Measurements from ENCODE around the gene EXOC3. TPM values are rescaled to one million over a fixed set of nuclear protein-coding genes. Genes with fewer than 3 reads are reported as not detected.
"Not testable (repeated sequence)": the region's sequence is repeated elsewhere in the genome, so short reads cannot be mapped to it uniquely, and the experiment has no call there.

Gene EXOC3
- total RNA-seq, 2 donors from 2014 or later, result 71.3 to 86.3 TPM

- ATAC-seq (no peak), DNase-seq (no peak)
- H3K27ac Mint-ChIP-seq, result no peak overlapping the region
- peaks cover 55% of the 10 kb centered on the region for H3K27me3 Mint-ChIP-seq
- H3K9me3 ChIP-seq (ENCODE audit: control insufficient read depth, low read length, poor library complexity, severe bottlenecking), result no peaks in the 10 kb centered on the region
- H3K4me3 Mint-ChIP-seq, result no peak overlapping the region
- H3K4me1 Mint-ChIP-seq, result no peaks in the 10 kb centered on the region
- no peaks in the 10 kb centered on the region for H3K36me3 Mint-ChIP-seq (ENCODE audit: low read depth)
These were observed 41.6 kb upstream of the EXOC3 start for GRCh38 chr5:401146-402034.

GRCh38 chr5:402219-402614 lies 40.8 kb upstream of the EXOC3 start:
- peaks cover 59% of the 10 kb centered on the region for H3K27me3 Mint-ChIP-seq
- DNase-seq; H3K36me3 Mint-ChIP-seq (ENCODE audit: low read depth); H3K27ac Mint-ChIP-seq; H3K9me3 ChIP-seq (ENCODE audit: control insufficient read depth, low read length, poor library complexity, severe bottlenecking); ATAC-seq; H3K4me3 Mint-ChIP-seq; H3K4me1 Mint-ChIP-seq: not testable (repeated sequence)

GRCh38 chr5:402615-403359 lies 40.2 kb upstream of the EXOC3 start:
- H3K36me3 Mint-ChIP-seq (ENCODE audit: low read depth), result no peaks in the 10 kb centered on the region
- H3K27ac Mint-ChIP-seq, result no peak overlapping the region
- DNase-seq (no peak), ATAC-seq (peak; percentile 49)
- no peak overlapping the region for H3K4me3 Mint-ChIP-seq
- H3K9me3 ChIP-seq (ENCODE audit: control insufficient read depth, low read length, poor library complexity, severe bottlenecking), result no peaks in the 10 kb centered on the region
- peaks cover 59% of the 10 kb centered on the region for H3K27me3 Mint-ChIP-seq
- no peaks in the 10 kb centered on the region for H3K4me1 Mint-ChIP-seq

- ATAC-seq (no peak), DNase-seq (no peak)
- peaks cover 59% of the 10 kb centered on the region for H3K27me3 Mint-ChIP-seq
- H3K27ac Mint-ChIP-seq, result no peak overlapping the region
- H3K4me3 Mint-ChIP-seq, result no peak overlapping the region
- H3K36me3 Mint-ChIP-seq (ENCODE audit: low read depth), result no peaks in the 10 kb centered on the region
- no peaks in the 10 kb centered on the region for H3K9me3 ChIP-seq (ENCODE audit: control insufficient read depth, low read length, poor library complexity, severe bottlenecking)
- H3K4me1 Mint-ChIP-seq, result no peaks in the 10 kb centered on the region
These were observed 39.0 kb upstream of the EXOC3 start for GRCh38 chr5:403995-404394.

GRCh38 chr5:404666-405241 lies 38.2 kb upstream of the EXOC3 start:
- Mint-ChIP-seq H3K4me3 (no peak overlapping the region), H3K27ac (no peak overlapping the region), H3K27me3 (peaks cover 60% of the 10 kb centered on the region), H3K36me3 (ENCODE audit: low read depth) (no peaks in the 10 kb centered on the region), H3K4me1 (no peaks in the 10 kb centered on the region)
- no peak for ATAC-seq
- no peaks in the 10 kb centered on the region for H3K9me3 ChIP-seq (ENCODE audit: control insufficient read depth, low read length, poor library complexity, severe bottlenecking)
- DNase-seq, result no peak

GRCh38 chr5:405421-405820 lies 37.6 kb upstream of the EXOC3 start:
- ATAC-seq, result no peak
- H3K27ac Mint-ChIP-seq, result no peak overlapping the region

GRCh38 chr5:406041-406440 lies 36.9 kb upstream of the EXOC3 start:
- Mint-ChIP-seq H3K27me3 (peaks cover 53% of the 10 kb centered on the region), H3K4me3 (no peak overlapping the region), H3K36me3 (ENCODE audit: low read depth) (no peaks in the 10 kb centered on the region), H3K27ac (no peak overlapping the region), H3K4me1 (no peaks in the 10 kb centered on the region)
- ATAC-seq (no peak), DNase-seq (no peak)
- no peaks in the 10 kb centered on the region for H3K9me3 ChIP-seq (ENCODE audit: control insufficient read depth, low read length, poor library complexity, severe bottlenecking)

More at GRCh38 chr5:405421-405820, 37.6 kb upstream of the EXOC3 start:
- peaks cover 56% of the 10 kb centered on the region for H3K27me3 Mint-ChIP-seq
- H3K36me3 Mint-ChIP-seq (ENCODE audit: low read depth), result no peaks in the 10 kb centered on the region
- no peaks in the 10 kb centered on the region for H3K9me3 ChIP-seq (ENCODE audit: control insufficient read depth, low read length, poor library complexity, severe bottlenecking)
- DNase-seq, result no peak
- no peaks in the 10 kb centered on the region for H3K4me1 Mint-ChIP-seq
- H3K4me3 Mint-ChIP-seq, result no peak overlapping the region

GRCh38 chr5:407051-407450 lies 35.9 kb upstream of the EXOC3 start:
- Mint-ChIP-seq H3K4me3 (no peak overlapping the region), H3K27me3 (peaks cover 50% of the 10 kb centered on the region)
- ATAC-seq, result no peak

GRCh38 chr5:407801-408268 lies 35.1 kb upstream of the EXOC3 start:
- Mint-ChIP-seq H3K4me1 (no peaks in the 10 kb centered on the region), H3K27ac (no peak overlapping the region), H3K4me3 (no peak overlapping the region), H3K36me3 (ENCODE audit: low read depth) (no peaks in the 10 kb centered on the region), H3K27me3 (peaks cover 46% of the 10 kb centered on the region)
- DNase-seq, result no peak
- no peak for ATAC-seq
- H3K9me3 ChIP-seq (ENCODE audit: control insufficient read depth, low read length, poor library complexity, severe bottlenecking), result no peaks in the 10 kb centered on the region

More at GRCh38 chr5:407051-407450, 35.9 kb upstream of the EXOC3 start:
- DNase-seq, result no peak
- Mint-ChIP-seq H3K36me3 (ENCODE audit: low read depth) (no peaks in the 10 kb centered on the region), H3K4me1 (no peaks in the 10 kb centered on the region), H3K27ac (no peak overlapping the region)
- H3K9me3 ChIP-seq (ENCODE audit: control insufficient read depth, low read length, poor library complexity, severe bottlenecking), result no peaks in the 10 kb centered on the region

GRCh38 chr5:410911-411517 lies 32.0 kb upstream of the EXOC3 start:
- no peaks in the 10 kb centered on the region for H3K9me3 ChIP-seq (ENCODE audit: control insufficient read depth, low read length, poor library complexity, severe bottlenecking)
- ATAC-seq, result no peak
- Mint-ChIP-seq H3K27me3 (peaks cover 33% of the 10 kb centered on the region), H3K4me3 (no peak overlapping the region), H3K36me3 (ENCODE audit: low read depth) (no peaks in the 10 kb centered on the region), H3K27ac (no peak overlapping the region), H3K4me1 (no peaks in the 10 kb centered on the region)
- no peak for DNase-seq

GRCh38 chr5:411728-412127 lies 31.2 kb upstream of the EXOC3 start:
- H3K27ac Mint-ChIP-seq, result no peak overlapping the region
- no peak overlapping the region for H3K4me3 Mint-ChIP-seq
- H3K4me1 Mint-ChIP-seq, result no peaks in the 10 kb centered on the region
- H3K9me3 ChIP-seq (ENCODE audit: control insufficient read depth, low read length, poor library complexity, severe bottlenecking), result no peaks in the 10 kb centered on the region
- no peaks in the 10 kb centered on the region for H3K36me3 Mint-ChIP-seq (ENCODE audit: low read depth)
- ATAC-seq (no peak), DNase-seq (no peak)
- H3K27me3 Mint-ChIP-seq, result peaks cover 25% of the 10 kb centered on the region

GRCh38 chr5:414991-415927 lies 27.7 kb upstream of the EXOC3 start:
- not testable (repeated sequence) for H3K4me3 Mint-ChIP-seq; H3K36me3 Mint-ChIP-seq (ENCODE audit: low read depth); H3K9me3 ChIP-seq (ENCODE audit: control insufficient read depth, low read length, poor library complexity, severe bottlenecking); ATAC-seq; DNase-seq; H3K4me1 Mint-ChIP-seq; H3K27ac Mint-ChIP-seq
- H3K27me3 Mint-ChIP-seq, result peaks cover 20% of the 10 kb centered on the region

Measured in T-helper 17 cell (primary cell).